ENCODE measurements around the gene GYG2.
A peak's percentile ranks its signal among the peaks of the same experiment; 100 is the strongest.
"Not testable (repeated sequence)": the region's sequence is repeated elsewhere in the genome, so short reads cannot be mapped to it uniquely, and the experiment has no call there.

Gene GYG2

DNA sequence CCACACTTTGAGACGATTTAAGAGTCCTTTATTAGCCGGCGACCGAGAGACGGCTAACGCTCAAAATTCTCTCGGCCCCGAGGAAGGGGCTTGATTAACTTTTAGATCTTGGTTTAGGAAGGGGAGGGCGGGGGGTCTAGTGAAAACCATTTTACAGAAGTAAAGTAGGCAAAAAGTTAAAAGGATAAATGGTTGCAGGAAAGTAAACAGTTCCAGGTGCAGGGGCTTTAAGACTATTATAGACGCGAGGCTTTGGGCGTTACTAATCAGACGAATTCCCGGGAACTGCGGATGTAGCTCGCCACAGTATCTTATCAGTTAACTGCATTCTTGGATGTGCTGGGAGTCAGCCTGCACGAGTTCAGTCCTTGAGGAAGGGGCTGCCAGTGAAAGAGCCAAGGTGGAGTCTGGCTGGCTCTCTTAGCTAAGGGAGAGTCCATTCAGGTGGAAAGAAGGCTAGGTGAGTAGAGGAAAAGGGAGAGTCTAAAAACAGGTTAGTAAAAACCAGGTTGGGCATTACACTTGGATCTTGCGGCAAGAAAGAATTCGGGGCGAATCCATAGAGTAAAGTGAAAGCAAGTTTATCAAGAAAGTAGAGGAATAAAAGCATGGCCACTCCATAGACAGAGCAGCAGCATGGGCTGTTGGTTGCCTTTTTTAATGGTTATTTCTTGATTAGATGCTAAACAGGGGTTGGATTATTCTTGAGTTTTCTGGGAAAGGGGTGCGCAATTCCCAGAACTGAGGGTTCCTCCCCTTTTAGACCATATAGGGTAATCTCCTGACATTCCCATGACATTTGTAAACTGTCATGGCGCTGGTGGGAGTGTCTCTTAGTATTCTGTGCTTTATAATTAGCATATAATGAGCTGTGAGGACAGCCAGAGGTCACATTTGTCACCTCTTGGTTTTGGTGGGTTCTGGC, 62.1 kb downstream of the GYG2 start:
- H3K36me3 ChIP-seq (ENCODE audit: control insufficient read depth in 4 of 4, insufficient read depth in 4 of 4, low read length in 3 of 4); H3K4me3 ChIP-seq (ENCODE audit: control insufficient read depth in 1 of 7, extremely low read depth in 1 of 7, insufficient read depth in 4 of 7, low read depth in 2 of 7, low read length in 6 of 7); CTCF ChIA-PET; H3K9me3 ChIP-seq (ENCODE audit: control extremely low read depth in 1 of 5, control insufficient read depth in 4 of 5, insufficient read depth in 2 of 5, low read depth in 1 of 5, low read length in 4 of 5); H3K27me3 ChIP-seq (replicated peaks in 2 of 5; ENCODE audit: control insufficient read depth in 4 of 5, insufficient read depth in 5 of 5, low read length in 4 of 5); DNase-seq; POLR2A ChIA-PET: not testable (repeated sequence)
- peak overlapping the region in 1 of 2 experiments; percentile 51 for H3K27ac ChIP-seq (ENCODE audit: insufficient read depth in 1 of 2, low read depth in 1 of 2, low read length in 2 of 2, poor library complexity in 1 of 2, severe bottlenecking in 2 of 2)
- peaks cover 0 to 16% (median 9%) of the 10 kb centered on the region in 4 experiments for H3K4me1 ChIP-seq (ENCODE audit: control extremely low read depth in 1 of 4, control insufficient read depth in 4 of 4, insufficient read depth in 4 of 4, low read length in 3 of 4)
- WGBS (ENCODE audit: insufficient coverage): 73% methylated on average over 7 of the region's 22 CpGs

DNA sequence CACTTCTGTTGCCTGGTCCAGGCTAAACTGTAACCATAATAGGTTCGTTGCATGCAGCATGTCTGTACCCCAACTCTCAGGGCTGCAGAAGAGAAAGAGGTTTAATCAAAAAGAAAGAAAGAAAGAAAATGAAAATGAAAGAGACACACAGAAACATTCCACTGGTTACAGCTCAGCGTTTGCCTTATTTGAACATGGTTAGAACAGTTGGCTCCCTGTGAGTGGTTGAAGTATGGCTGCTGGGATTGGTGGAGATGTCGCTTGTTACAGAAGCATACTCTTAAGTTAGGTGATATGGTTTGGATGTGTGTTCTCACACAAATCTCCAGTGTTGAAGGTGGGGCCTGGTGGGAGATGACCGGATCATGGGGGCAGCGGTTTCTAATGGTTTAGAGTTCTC, 64.1 kb downstream of the GYG2 start:
- Histone ChIP-seq H3K9me3 (ENCODE audit: control extremely low read depth in 1 of 5, control insufficient read depth in 4 of 5, insufficient read depth in 2 of 5, low read depth in 1 of 5, low read length in 4 of 5) (no peaks in the 10 kb centered on the region), H3K4me1 (ENCODE audit: control extremely low read depth in 1 of 4, control insufficient read depth in 4 of 4, insufficient read depth in 4 of 4, low read length in 3 of 4) (peaks cover 0 to 23% (median 16%) of the 10 kb centered on the region in 4 experiments), H3K27me3 (replicated peaks in 2 of 5; ENCODE audit: control insufficient read depth in 4 of 5, insufficient read depth in 5 of 5, low read length in 4 of 5) (peaks cover 0 to 6% (median 0%) of the 10 kb centered on the region in 5 experiments), H3K36me3 (ENCODE audit: control insufficient read depth in 4 of 4, insufficient read depth in 4 of 4, low read length in 3 of 4) (no peaks in the 10 kb centered on the region), H3K27ac (ENCODE audit: insufficient read depth in 1 of 2, low read depth in 1 of 2, low read length in 2 of 2, poor library complexity in 1 of 2, severe bottlenecking in 2 of 2) (no peak overlapping the region), H3K4me3 (ENCODE audit: control insufficient read depth in 1 of 7, extremely low read depth in 1 of 7, insufficient read depth in 4 of 7, low read depth in 2 of 7, low read length in 6 of 7) (no peak overlapping the region)
- ChIA-PET CTCF (no interaction called here), POLR2A (no interaction called here)
- DNase-seq: no peak
- WGBS (ENCODE audit: insufficient coverage): 96% methylated on average over 5 of the region's 5 CpGs

DNA sequence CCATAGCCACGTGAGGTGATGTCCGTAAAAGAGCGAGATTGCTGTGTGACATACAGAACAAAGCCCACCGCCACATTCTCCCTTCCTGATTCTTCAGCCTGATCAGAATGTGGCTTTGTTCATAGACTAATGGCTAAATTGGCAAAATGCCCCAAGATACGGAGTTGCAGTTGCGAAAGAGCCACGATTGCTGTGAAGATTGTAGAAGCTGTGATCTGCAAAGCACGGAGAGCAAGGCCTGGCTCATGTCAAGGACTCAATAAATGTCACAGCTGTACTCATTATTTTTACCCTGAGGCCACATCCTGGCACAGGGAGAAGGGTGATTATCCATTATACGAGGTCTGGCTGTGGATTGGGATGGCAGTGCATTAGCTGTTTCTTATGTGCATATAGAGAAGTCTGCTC, 66.2 kb downstream of the GYG2 start:
- no peak overlapping the region for H3K4me3 ChIP-seq (ENCODE audit: control insufficient read depth in 1 of 7, extremely low read depth in 1 of 7, insufficient read depth in 4 of 7, low read depth in 2 of 7, low read length in 6 of 7)
- CTCF ChIA-PET: interaction anchor here (1.0 kb wide), 1 partner anchor 37 kb away, joined by 3 read pairs; no protein-coding TSS in a partner anchor

DNA sequence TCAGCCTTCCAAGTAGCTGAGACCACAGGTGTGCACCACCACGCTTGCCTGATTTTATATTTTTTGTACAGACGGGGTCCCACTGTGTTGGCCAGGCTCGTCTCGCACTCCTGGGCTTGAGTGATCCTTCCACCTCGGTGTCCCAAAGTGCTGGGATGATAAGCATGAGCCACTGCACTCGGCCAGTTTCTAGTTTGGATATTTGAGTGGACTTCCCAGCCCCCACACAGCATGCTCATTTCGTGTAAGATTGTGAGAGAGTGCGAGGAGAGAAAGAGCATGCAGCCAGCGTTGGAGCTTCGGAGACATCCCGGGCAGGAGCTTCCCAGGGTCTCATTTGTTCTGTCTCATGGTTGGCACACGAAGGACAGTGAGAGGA, 68.6 kb downstream of the GYG2 start:
- H3K27ac ChIP-seq (ENCODE audit: insufficient read depth in 1 of 2, low read depth in 1 of 2, low read length in 2 of 2, poor library complexity in 1 of 2, severe bottlenecking in 2 of 2): no peak overlapping the region
- H3K36me3 ChIP-seq (ENCODE audit: control insufficient read depth in 4 of 4, insufficient read depth in 4 of 4, low read length in 3 of 4): no peaks in the 10 kb centered on the region
- ChIA-PET POLR2A (no interaction called here), CTCF (no interaction called here)
- H3K9me3 ChIP-seq (ENCODE audit: control extremely low read depth in 1 of 5, control insufficient read depth in 4 of 5, insufficient read depth in 2 of 5, low read depth in 1 of 5, low read length in 4 of 5): no peaks in the 10 kb centered on the region
- whole genome bisulfite sequencing (ENCODE audit: insufficient coverage): 86% methylated on average over 12 of the region's 12 CpGs
- DNase-seq: no peak
- no peaks in the 10 kb centered on the region for H3K27me3 ChIP-seq (replicated peaks in 2 of 5; ENCODE audit: control insufficient read depth in 4 of 5, insufficient read depth in 5 of 5, low read length in 4 of 5)
- peaks cover 0 to 22% (median 20%) of the 10 kb centered on the region in 4 experiments for H3K4me1 ChIP-seq (ENCODE audit: control extremely low read depth in 1 of 4, control insufficient read depth in 4 of 4, insufficient read depth in 4 of 4, low read length in 3 of 4)
- H3K4me3 ChIP-seq (ENCODE audit: control insufficient read depth in 1 of 7, extremely low read depth in 1 of 7, insufficient read depth in 4 of 7, low read depth in 2 of 7, low read length in 6 of 7): no peak overlapping the region

More for the DNA sequence above, 66.2 kb downstream of the GYG2 start:
- no peaks in the 10 kb centered on the region for H3K36me3 ChIP-seq (ENCODE audit: control insufficient read depth in 4 of 4, insufficient read depth in 4 of 4, low read length in 3 of 4)
- H3K27ac ChIP-seq (ENCODE audit: insufficient read depth in 1 of 2, low read depth in 1 of 2, low read length in 2 of 2, poor library complexity in 1 of 2, severe bottlenecking in 2 of 2): no peak overlapping the region
- no peaks in the 10 kb centered on the region for H3K9me3 ChIP-seq (ENCODE audit: control extremely low read depth in 1 of 5, control insufficient read depth in 4 of 5, insufficient read depth in 2 of 5, low read depth in 1 of 5, low read length in 4 of 5)
- POLR2A ChIA-PET: no interaction called here
- WGBS (ENCODE audit: insufficient coverage): 42% methylated on average over 9 of the region's 9 CpGs
- DNase-seq: peak in 2 of 3 donors; percentile 47 to 55
- peaks cover 0 to 27% (median 21%) of the 10 kb centered on the region in 4 experiments for H3K4me1 ChIP-seq (ENCODE audit: control extremely low read depth in 1 of 4, control insufficient read depth in 4 of 4, insufficient read depth in 4 of 4, low read length in 3 of 4)
- H3K27me3 ChIP-seq (replicated peaks in 2 of 5; ENCODE audit: control insufficient read depth in 4 of 5, insufficient read depth in 5 of 5, low read length in 4 of 5): peaks cover 0 to 4% (median 0%) of the 10 kb centered on the region in 5 experiments

DNA sequence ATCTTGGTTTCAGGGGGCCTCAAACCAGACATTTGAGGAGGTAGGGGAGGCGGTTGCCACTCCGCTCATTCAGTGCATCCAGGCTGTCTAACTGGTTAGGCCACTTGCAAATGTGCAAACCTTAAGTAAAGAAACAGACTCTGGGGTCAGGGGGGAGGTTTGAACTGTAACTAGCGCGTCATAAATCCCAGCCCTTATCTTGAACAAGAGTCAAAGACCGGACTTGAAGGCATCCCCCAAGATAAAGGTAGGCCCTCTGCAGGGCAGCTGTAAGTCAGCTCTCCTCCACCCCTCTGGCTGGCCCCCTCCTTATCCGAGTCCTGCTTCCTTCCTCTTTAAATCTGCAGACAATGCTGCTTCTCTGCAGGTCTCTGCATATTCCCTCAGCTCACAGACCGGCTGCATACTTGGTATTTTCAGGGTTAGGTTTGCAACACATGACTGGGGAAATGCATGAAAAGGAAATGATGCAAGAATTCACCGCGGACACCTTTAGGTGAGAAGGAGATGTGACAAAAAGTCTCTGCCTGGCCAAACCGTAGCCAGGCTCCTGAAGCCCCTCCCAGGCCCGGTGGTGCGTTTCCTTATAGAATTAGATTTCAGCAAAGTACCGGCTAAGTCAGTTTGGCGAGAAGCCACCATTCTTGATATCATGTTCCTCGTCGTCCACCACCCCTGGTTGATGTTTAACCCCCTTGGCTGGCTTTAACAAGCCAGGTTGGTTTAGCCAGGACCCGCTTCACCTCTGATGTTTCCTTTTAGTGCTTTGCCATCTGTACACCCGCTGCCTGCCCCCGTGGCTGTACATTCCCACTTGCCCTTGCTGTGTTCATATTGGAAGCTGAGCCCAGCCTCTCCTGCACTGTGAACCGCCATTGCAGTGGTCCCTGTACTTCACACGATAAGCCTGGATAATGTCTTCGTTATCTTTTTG, 69.2 kb downstream of the GYG2 start:
- Histone ChIP-seq H3K4me1 (ENCODE audit: control extremely low read depth in 1 of 4, control insufficient read depth in 4 of 4, insufficient read depth in 4 of 4, low read length in 3 of 4) (peaks cover 0 to 22% (median 20%) of the 10 kb centered on the region in 4 experiments), H3K4me3 (ENCODE audit: control insufficient read depth in 1 of 7, extremely low read depth in 1 of 7, insufficient read depth in 4 of 7, low read depth in 2 of 7, low read length in 6 of 7) (peak overlapping the region in 4 of 7 experiments; percentile 29 to 60 (median 53))
- CTCF ChIA-PET: interaction anchor here (1.0 kb wide), 1 partner anchor 15 kb away, joined by 3 read pairs; no protein-coding TSS in a partner anchor
- H3K27ac ChIP-seq (ENCODE audit: insufficient read depth in 1 of 2, low read depth in 1 of 2, low read length in 2 of 2, poor library complexity in 1 of 2, severe bottlenecking in 2 of 2); H3K27me3 ChIP-seq (replicated peaks in 2 of 5; ENCODE audit: control insufficient read depth in 4 of 5, insufficient read depth in 5 of 5, low read length in 4 of 5); H3K36me3 ChIP-seq (ENCODE audit: control insufficient read depth in 4 of 4, insufficient read depth in 4 of 4, low read length in 3 of 4); H3K9me3 ChIP-seq (ENCODE audit: control extremely low read depth in 1 of 5, control insufficient read depth in 4 of 5, insufficient read depth in 2 of 5, low read depth in 1 of 5, low read length in 4 of 5); POLR2A ChIA-PET: not testable (repeated sequence)
- peak; percentile 41 to 84 (median 74) for DNase-seq
- 17% methylated on average over 19 of the region's 22 CpGs for WGBS (ENCODE audit: insufficient coverage)

DNA sequence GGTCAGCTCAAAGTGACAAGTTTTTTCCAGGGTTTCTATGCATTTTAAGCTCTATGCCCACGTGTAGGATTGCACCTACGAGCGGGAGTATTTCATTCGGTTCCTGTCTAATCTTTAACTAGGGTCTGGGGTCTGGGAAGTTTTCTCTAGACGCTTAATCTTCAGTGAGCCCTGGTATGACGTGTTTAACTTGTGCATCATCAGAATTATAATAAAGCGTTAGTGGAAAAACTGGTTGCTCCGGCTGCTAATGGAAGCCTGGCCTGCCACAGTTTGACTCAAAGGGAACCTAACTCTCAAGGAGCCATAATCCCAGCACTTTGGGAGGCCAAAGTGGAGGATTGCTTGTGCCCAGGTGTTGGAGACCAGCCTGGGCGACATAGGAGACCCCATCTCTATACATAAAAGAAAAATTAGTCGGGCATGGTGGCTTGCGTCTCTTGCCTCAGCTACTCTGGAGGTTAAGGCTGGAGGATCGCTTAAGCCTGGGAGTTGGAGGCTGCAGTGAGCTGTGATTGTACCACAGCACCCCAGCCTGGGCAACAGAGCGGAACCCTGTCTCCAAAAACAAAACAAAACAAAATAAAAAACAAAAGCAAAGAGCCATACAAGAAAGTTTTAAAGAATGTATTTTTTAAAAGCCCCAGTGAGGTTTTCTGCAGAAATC, 70.2 kb downstream of the GYG2 start:
- Histone ChIP-seq H3K4me3 (ENCODE audit: control insufficient read depth in 1 of 7, extremely low read depth in 1 of 7, insufficient read depth in 4 of 7, low read depth in 2 of 7, low read length in 6 of 7) (no peak overlapping the region), H3K36me3 (ENCODE audit: control insufficient read depth in 4 of 4, insufficient read depth in 4 of 4, low read length in 3 of 4) (no peaks in the 10 kb centered on the region), H3K4me1 (ENCODE audit: control extremely low read depth in 1 of 4, control insufficient read depth in 4 of 4, insufficient read depth in 4 of 4, low read length in 3 of 4) (peaks cover 0 to 22% (median 20%) of the 10 kb centered on the region in 4 experiments), H3K27ac (ENCODE audit: insufficient read depth in 1 of 2, low read depth in 1 of 2, low read length in 2 of 2, poor library complexity in 1 of 2, severe bottlenecking in 2 of 2) (no peak overlapping the region), H3K27me3 (replicated peaks in 2 of 5; ENCODE audit: control insufficient read depth in 4 of 5, insufficient read depth in 5 of 5, low read length in 4 of 5) (no peaks in the 10 kb centered on the region), H3K9me3 (ENCODE audit: control extremely low read depth in 1 of 5, control insufficient read depth in 4 of 5, insufficient read depth in 2 of 5, low read depth in 1 of 5, low read length in 4 of 5) (peaks cover 1 to 9% (median 4%) of the 10 kb centered on the region in 5 experiments)
- ChIA-PET POLR2A (no interaction called here), CTCF (interaction anchor here (1.0 kb wide), 1 partner anchor 14 kb away, joined by 3 read pairs; no protein-coding TSS in a partner anchor)
- WGBS (ENCODE audit: insufficient coverage): 91% methylated on average over 12 of the region's 13 CpGs
- no peak for DNase-seq

All from common myeloid progenitor, CD34-positive (primary cell).